ENCODE measurements around the gene SNRNP70.
A peak's percentile ranks its signal among the peaks of the same experiment; 100 is the strongest.

DNA sequence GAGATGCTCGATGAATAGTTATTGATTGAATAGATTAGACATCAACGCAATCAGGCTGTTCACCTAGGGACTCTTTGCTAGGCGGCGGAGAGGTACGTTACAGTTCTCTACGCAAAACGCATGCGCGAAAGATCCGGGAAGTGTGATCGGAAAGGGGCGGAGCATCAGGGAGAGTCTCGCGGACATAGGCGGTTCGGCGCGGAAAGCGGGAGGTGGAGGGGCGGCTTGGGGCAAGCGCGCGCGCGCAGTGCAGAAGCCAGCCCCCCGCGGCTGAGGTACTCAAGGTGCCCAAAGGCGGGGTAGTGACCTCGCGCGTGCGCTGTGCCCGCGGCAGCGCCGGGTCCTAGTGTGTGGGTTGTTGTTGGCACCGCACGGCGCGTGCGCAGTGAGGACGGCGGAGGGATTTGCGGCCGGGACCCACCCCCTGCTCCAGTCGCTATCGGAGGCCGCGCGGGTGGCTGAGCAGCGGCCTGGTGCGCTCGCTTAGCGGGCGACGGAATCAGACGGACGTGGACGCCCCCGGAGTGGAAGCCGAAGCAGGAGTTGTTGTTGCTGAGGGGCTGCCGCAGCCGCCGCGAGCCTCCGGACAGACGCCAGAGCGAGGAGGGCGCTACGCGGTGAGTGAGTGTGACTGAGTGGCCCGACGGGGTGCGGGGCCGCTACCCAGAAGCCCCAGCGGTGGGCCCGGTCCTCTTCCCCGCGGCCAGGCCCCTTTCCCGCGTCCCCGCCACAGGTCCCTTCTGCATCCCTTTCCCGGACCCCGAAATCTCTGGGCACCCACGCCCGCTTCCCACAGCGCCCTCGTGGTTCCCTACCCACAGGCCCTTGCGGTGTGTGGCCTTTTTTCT, at the start of gene SNRNP70:
- TF ChIP-seq, protein P1, sequence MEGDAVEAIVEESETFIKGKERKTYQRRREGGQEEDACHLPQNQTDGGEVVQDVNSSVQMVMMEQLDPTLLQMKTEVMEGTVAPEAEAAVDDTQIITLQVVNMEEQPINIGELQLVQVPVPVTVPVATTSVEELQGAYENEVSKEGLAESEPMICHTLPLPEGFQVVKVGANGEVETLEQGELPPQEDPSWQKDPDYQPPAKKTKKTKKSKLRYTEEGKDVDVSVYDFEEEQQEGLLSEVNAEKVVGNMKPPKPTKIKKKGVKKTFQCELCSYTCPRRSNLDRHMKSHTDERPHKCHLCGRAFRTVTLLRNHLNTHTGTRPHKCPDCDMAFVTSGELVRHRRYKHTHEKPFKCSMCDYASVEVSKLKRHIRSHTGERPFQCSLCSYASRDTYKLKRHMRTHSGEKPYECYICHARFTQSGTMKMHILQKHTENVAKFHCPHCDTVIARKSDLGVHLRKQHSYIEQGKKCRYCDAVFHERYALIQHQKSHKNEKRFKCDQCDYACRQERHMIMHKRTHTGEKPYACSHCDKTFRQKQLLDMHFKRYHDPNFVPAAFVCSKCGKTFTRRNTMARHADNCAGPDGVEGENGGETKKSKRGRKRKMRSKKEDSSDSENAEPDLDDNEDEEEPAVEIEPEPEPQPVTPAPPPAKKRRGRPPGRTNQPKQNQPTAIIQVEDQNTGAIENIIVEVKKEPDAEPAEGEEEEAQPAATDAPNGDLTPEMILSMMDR (IDR thresholded peaks at IDR 0.05): peak in 1 of 3 donors; percentile 15
- TF ChIP-seq POLR2AphosphoS5 (IDR thresholded peaks at IDR 0.05) (peak; percentile 83 to 92 (median 85)), POLR2A (IDR thresholded peaks at IDR 0.05) (peak; percentile 96)
